Measurements from ENCODE around the gene C14orf119. TPM values are rescaled to one million over a fixed set of nuclear protein-coding genes. Genes with fewer than 3 reads are reported as not detected.

Gene C14orf119
- total and polyA plus RNA-seq, 2 experiments from 2014 or later: 22.2 to 120 TPM

GRCh38 chr14:23063601-23064000 lies 31.7 kb upstream of the C14orf119 start:
- Histone ChIP-seq H3K27ac (peak overlapping the region; percentile 37), H3K27me3 (no peaks in the 10 kb centered on the region), H3K9me3 (ENCODE audit: low read depth) (no peaks in the 10 kb centered on the region), H3K36me3 (peaks cover 72% of the 10 kb centered on the region), H3K4me1 (ENCODE audit: low read depth) (peaks cover under 1% of the 10 kb centered on the region), H3K4me3 (no peak overlapping the region)
- no peak for TF ChIP-seq CTCF (IDR thresholded peaks at IDR 0.05; ENCODE audit: low read depth, low read length)
- no peak for DNase-seq (ENCODE audit: low read depth in 1 of 2, low spot score in 1 of 2)

GRCh38 chr14:23066368-23066767 lies 28.9 kb upstream of the C14orf119 start:
- TF ChIP-seq CTCF (IDR thresholded peaks at IDR 0.05; ENCODE audit: low read depth, low read length): no peak
- Histone ChIP-seq H3K9me3 (ENCODE audit: low read depth) (no peaks in the 10 kb centered on the region), H3K27me3 (no peaks in the 10 kb centered on the region), H3K27ac (no peak overlapping the region), H3K4me3 (no peak overlapping the region), H3K36me3 (peaks cover 59% of the 10 kb centered on the region), H3K4me1 (ENCODE audit: low read depth) (peaks cover 8% of the 10 kb centered on the region)
- no peak for DNase-seq (ENCODE audit: low read depth in 1 of 2, low spot score in 1 of 2)

- H3K27me3 ChIP-seq: no peaks in the 10 kb centered on the region
- no peak overlapping the region for H3K4me3 ChIP-seq
- H3K4me1 ChIP-seq (ENCODE audit: low read depth): peaks cover 13% of the 10 kb centered on the region
- H3K36me3 ChIP-seq: peaks cover 56% of the 10 kb centered on the region
- no peaks in the 10 kb centered on the region for H3K9me3 ChIP-seq (ENCODE audit: low read depth)
- no peak overlapping the region for H3K27ac ChIP-seq
- no peak for DNase-seq (ENCODE audit: low read depth in 1 of 2, low spot score in 1 of 2)
- TF ChIP-seq CTCF (IDR thresholded peaks at IDR 0.05; ENCODE audit: low read depth, low read length): no peak
Observed at GRCh38 chr14:23066855-23067744, 28.2 kb upstream of the C14orf119 start.

GRCh38 chr14:23067847-23068788 lies 27.2 kb upstream of the C14orf119 start:
- peaks cover 23% of the 10 kb centered on the region for H3K4me1 ChIP-seq (ENCODE audit: low read depth)
- no peaks in the 10 kb centered on the region for H3K27me3 ChIP-seq
- no peak for TF ChIP-seq CTCF (IDR thresholded peaks at IDR 0.05; ENCODE audit: low read depth, low read length)
- peak overlapping the region; percentile 44 for H3K27ac ChIP-seq
- no peak for DNase-seq (ENCODE audit: low read depth in 1 of 2, low spot score in 1 of 2)
- H3K36me3 ChIP-seq: peaks cover 46% of the 10 kb centered on the region
- no peaks in the 10 kb centered on the region for H3K9me3 ChIP-seq (ENCODE audit: low read depth)
- H3K4me3 ChIP-seq: no peak overlapping the region

GRCh38 chr14:23068789-23069412 lies 26.4 kb upstream of the C14orf119 start:
- H3K27me3 ChIP-seq: no peaks in the 10 kb centered on the region
- H3K36me3 ChIP-seq: peaks cover 38% of the 10 kb centered on the region
- no peak overlapping the region for H3K4me3 ChIP-seq
- H3K9me3 ChIP-seq (ENCODE audit: low read depth): no peaks in the 10 kb centered on the region
- TF ChIP-seq CTCF (IDR thresholded peaks at IDR 0.05; ENCODE audit: low read depth, low read length): peak; percentile 100
- H3K27ac ChIP-seq: peak overlapping the region; percentile 90
- DNase-seq (ENCODE audit: low read depth in 1 of 2, low spot score in 1 of 2): peak; percentile 91 to 95
- peaks cover 25% of the 10 kb centered on the region for H3K4me1 ChIP-seq (ENCODE audit: low read depth)
